Heart left ventricle (tissue), 13 donors: ENCODE measurements around the gene TOX2.

Experiments used
- POLR2A ChIP-seq, 2 donors: fragments of 450-650 bp; IDR thresholded peaks; one replicate each; pipeline ENCODE4 v1.6.1; 2017; ENCODE audit warnings: antibody characterized with exemption in 2 of 2, mild to moderate bottlenecking in 2 of 2, moderate library complexity in 2 of 2
- TF ChIP-seq, protein P1 (sequence below), 12 donors: fragments of 200-600 bp; sonication (generic) in 4 of 12; IDR thresholded peaks; one replicate each; pipeline versions ENCODE4 v1.5.0 to v1.8.0; 2018 to 2022; ENCODE audit warnings: antibody characterized with exemption in 12 of 12, mild to moderate bottlenecking in 5 of 12
- donor health status: ischemic (EF 13 %, LVEDD 7.1; RV severe dilation, severe dysfunction).
- donor health status: DM: no; HTN: yes; CAD: no.
- donor health status: DM: no; HTN: no; CAD: no.
- donor health status: ischemic (EF 25% LVEDD 6.9; RV normal size, moderate dysfunction).
- donor health status: ischemic (EF 25% LVEDD 5.7; RV mildly dilated, moderate dysfunction).
- donor health status: ischemic (EF 35%, LVEDD 5.7; RV mildly dilated, moderate dysfunction).
- donor health status: nonischemic (EF 11% LVEDD 7.7; RV severe dilation, severe dysfunction).
- donor health status: DM: yes; HTN: yes; CAD: no.
- donor health status: PGD.
- donor health status: ischemic (EF 29% LVEDD 5.4; RV normal size, mild dysfunction).
- donor health status: nonischemic (EF 23%, LVEDD 6.1; RV moderate dilation, normal function).

DNA sequence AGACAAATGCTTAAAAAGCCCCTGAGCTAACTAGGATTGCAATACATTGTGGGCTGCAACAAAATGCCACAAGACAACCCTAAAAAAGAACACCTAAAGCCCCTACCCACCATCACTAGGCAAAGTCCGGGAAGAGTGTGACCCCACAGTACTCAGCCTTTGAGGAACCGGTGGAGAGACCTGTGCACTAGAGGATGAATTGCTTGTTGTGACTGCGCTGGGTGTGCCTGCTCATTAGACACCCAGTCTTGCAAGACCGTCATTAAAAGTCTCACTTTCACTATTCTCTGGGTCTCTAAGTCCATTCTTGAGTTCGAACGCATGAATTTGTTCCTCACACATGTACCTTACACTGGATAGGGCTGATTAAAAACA, 183.6 kb downstream of the TOX2 start:
- TF ChIP-seq, protein P1, sequence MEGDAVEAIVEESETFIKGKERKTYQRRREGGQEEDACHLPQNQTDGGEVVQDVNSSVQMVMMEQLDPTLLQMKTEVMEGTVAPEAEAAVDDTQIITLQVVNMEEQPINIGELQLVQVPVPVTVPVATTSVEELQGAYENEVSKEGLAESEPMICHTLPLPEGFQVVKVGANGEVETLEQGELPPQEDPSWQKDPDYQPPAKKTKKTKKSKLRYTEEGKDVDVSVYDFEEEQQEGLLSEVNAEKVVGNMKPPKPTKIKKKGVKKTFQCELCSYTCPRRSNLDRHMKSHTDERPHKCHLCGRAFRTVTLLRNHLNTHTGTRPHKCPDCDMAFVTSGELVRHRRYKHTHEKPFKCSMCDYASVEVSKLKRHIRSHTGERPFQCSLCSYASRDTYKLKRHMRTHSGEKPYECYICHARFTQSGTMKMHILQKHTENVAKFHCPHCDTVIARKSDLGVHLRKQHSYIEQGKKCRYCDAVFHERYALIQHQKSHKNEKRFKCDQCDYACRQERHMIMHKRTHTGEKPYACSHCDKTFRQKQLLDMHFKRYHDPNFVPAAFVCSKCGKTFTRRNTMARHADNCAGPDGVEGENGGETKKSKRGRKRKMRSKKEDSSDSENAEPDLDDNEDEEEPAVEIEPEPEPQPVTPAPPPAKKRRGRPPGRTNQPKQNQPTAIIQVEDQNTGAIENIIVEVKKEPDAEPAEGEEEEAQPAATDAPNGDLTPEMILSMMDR (IDR thresholded peaks at IDR 0.05), result no peak
- TF ChIP-seq POLR2A (IDR thresholded peaks at IDR 0.05), result no peak
